IMR-90 (cell line): ENCODE measurements around the gene SCAMP4. TPM values are rescaled to one million over a fixed set of nuclear protein-coding genes. Genes with fewer than 3 reads are reported as not detected.

Experiments used
- ATAC-seq: fragments of 200-7000 bp; cut with Tn5 transposase; 2 replicates; pipeline ENCODE4 v1.9.1; 2020; ENCODE audit warnings: low read depth, mild to moderate bottlenecking, moderate library complexity
- BruUV-seq: library from RNA; stranded (reverse); fragments of 400-500 nt; replicated peaks from 2 replicates; lab custom pipeline; 2021; lab: Mats Ljungman, UMichigan
- CTCF ChIA-PET: fragments of 300-600 bp; formaldehyde crosslinking; extraction: SDS; loops from one replicate; lab custom pipeline; 2021; ENCODE audit warnings: antibody characterized with exemption; lab: Yijun Ruan, JAX
- POLR2A ChIA-PET: fragments of 300-600 bp; sonication (Branson Sonifier 250); formaldehyde crosslinking; loops from one replicate; lab custom pipeline; 2022; ENCODE audit warnings: antibody characterized with exemption; ENCODE audit not compliant: unreplicated experiment; lab: Charles Lee
- DNase-seq: peaks from one replicate; pipeline ENCODE4 v3.0.0; 2013
- H2AFZ ChIP-seq: replicated peaks from 2 replicates; pipeline ENCODE3; 2013; ENCODE audit warnings: low read length, mild to moderate bottlenecking; ENCODE audit not compliant: poor library complexity
- H2AK5ac ChIP-seq: 2 replicates; pipeline ENCODE4 v1.6.1; 2013; ENCODE audit warnings: low read depth, low read length, inconsistent platforms
- H2AK9ac ChIP-seq: replicated peaks from 2 replicates; pipeline ENCODE3; 2013; ENCODE audit warnings: mild to moderate bottlenecking, low read depth, low read length, moderate library complexity; ENCODE audit not compliant: poor library complexity
- H2BK120ac ChIP-seq: 2 replicates; pipeline ENCODE4 v1.6.1; 2013; ENCODE audit warnings: low read depth, low read length, inconsistent platforms
- H2BK15ac ChIP-seq: 3 replicates; pipeline ENCODE4 v1.6.1; 2013; ENCODE audit warnings: low read depth, low read length, inconsistent platforms
- H2BK20ac ChIP-seq: 2 replicates; pipeline ENCODE4 v1.6.1; 2013; ENCODE audit warnings: low read depth, mild to moderate bottlenecking, inconsistent platforms, low read length, moderate library complexity
- H2BK5ac ChIP-seq: 2 replicates; pipeline ENCODE4 v1.6.1; 2013; ENCODE audit warnings: mild to moderate bottlenecking, low read depth, low read length, inconsistent platforms; ENCODE audit not compliant: poor library complexity, severe bottlenecking
- H3K14ac ChIP-seq: replicated peaks from 2 replicates; pipeline ENCODE4 v1.6.1; 2013; ENCODE audit warnings: low read depth, low read length, inconsistent platforms
- H3K18ac ChIP-seq: 2 replicates; pipeline ENCODE4 v1.6.1; 2013; ENCODE audit warnings: low read depth, low read length, control low read depth
- H3K23ac ChIP-seq: 2 replicates; pipeline ENCODE4 v1.6.1; 2013; ENCODE audit warnings: low read depth, low read length, inconsistent platforms
- H3K27ac ChIP-seq: 2 replicates; pipeline ENCODE4 v1.5.1; 2013; ENCODE audit warnings: mild to moderate bottlenecking, control low read depth, low read length; ENCODE audit not compliant: insufficient read depth
- H3K27me3 ChIP-seq: 2 replicates; pipeline ENCODE4 v1.6.1; 2013; ENCODE audit warnings: low read length; ENCODE audit not compliant: control insufficient read depth, insufficient read depth
- H3K36me3 ChIP-seq: 2 replicates; pipeline ENCODE4 v1.6.1; 2013; ENCODE audit warnings: low read length, mixed read lengths; ENCODE audit not compliant: control insufficient read depth, insufficient read depth
- H3K4ac ChIP-seq: 2 replicates; pipeline ENCODE4 v1.6.1; 2013; ENCODE audit warnings: low read depth, low read length, inconsistent platforms
- H3K4me1 ChIP-seq: 2 replicates; pipeline ENCODE4 v1.6.1; 2013; ENCODE audit warnings: low read length, mixed read lengths; ENCODE audit not compliant: control insufficient read depth, insufficient read depth
- H3K4me2 ChIP-seq: 2 replicates; pipeline ENCODE4 v1.6.1; 2013; ENCODE audit warnings: low read depth, mild to moderate bottlenecking, control low read depth, low read length, moderate library complexity
- H3K4me3 ChIP-seq: 2 replicates; pipeline ENCODE4 v1.5.1; 2013; ENCODE audit warnings: low read depth, mild to moderate bottlenecking, control low read depth, low read length, moderate library complexity; ENCODE audit not compliant: insufficient read depth
- H3K56ac ChIP-seq: 2 replicates; pipeline ENCODE4 v1.6.1; 2013; ENCODE audit warnings: low read length, inconsistent platforms; ENCODE audit not compliant: insufficient read depth; ENCODE audit errors: extremely low read depth
- H3K79me1 ChIP-seq, 2 experiments: 2 replicates each; pipeline ENCODE4 v1.6.1; 2013; ENCODE audit warnings: low read length in 2 of 2, inconsistent platforms in 1 of 2, low read depth in 1 of 2
- H3K9ac ChIP-seq: 2 replicates; pipeline ENCODE4 v1.6.1; 2013; ENCODE audit warnings: low read depth, low read length, control low read depth
- H3K9me1 ChIP-seq: 2 replicates; pipeline ENCODE4 v1.6.1; 2013; ENCODE audit warnings: low read length, inconsistent platforms; ENCODE audit not compliant: insufficient read depth
- H3K9me3 ChIP-seq: 2 replicates; pipeline ENCODE4 v1.6.1; 2013; ENCODE audit warnings: low read length; ENCODE audit not compliant: control insufficient read depth, insufficient read depth
- H4K20me1 ChIP-seq: 2 replicates; pipeline ENCODE4 v1.6.1; 2013; ENCODE audit warnings: low read length, inconsistent platforms; ENCODE audit not compliant: insufficient read depth
- H4K5ac ChIP-seq: 2 replicates; pipeline ENCODE4 v1.6.1; 2013; ENCODE audit warnings: mild to moderate bottlenecking, low read depth, low read length, control low read depth
- H4K8ac ChIP-seq, 2 experiments: 2 replicates each; pipeline ENCODE4 v1.6.1; 2013; ENCODE audit warnings: low read depth in 2 of 2, low read length in 2 of 2, control low read depth in 1 of 2, inconsistent platforms in 1 of 2
- H4K91ac ChIP-seq: 2 replicates; pipeline ENCODE4 v1.6.1; 2013; ENCODE audit warnings: low read depth, low read length, inconsistent platforms; ENCODE audit not compliant: insufficient read depth
- BHLHE40 ChIP-seq: fragments of 150-350 bp; IDR thresholded peaks from 2 replicates; pipeline ENCODE4 v1.6.1; 2016; ENCODE audit warnings: mild to moderate bottlenecking, low read depth, low read length
- CHD1 ChIP-seq: IDR thresholded peaks from 2 replicates; pipeline ENCODE4 v1.6.1; 2012; ENCODE audit warnings: low read depth, low read length, improper control_type of control experiment
- FOS ChIP-seq: fragments of 150-350 bp; IDR thresholded peaks from 2 replicates; pipeline ENCODE4 v1.6.1; 2016; ENCODE audit warnings: low read depth, low read length
- MAFK ChIP-seq: IDR thresholded peaks from 2 replicates; pipeline ENCODE4 v1.6.1; 2012; ENCODE audit warnings: low read depth, low read length, improper control_type of control experiment
- MAZ ChIP-seq: IDR thresholded peaks from 2 replicates; pipeline ENCODE4 v1.6.1; 2012; ENCODE audit warnings: low read depth, mild to moderate bottlenecking, low read length, improper control_type of control experiment, moderate library complexity, borderline replicate concordance
- MXI1 ChIP-seq: IDR thresholded peaks from 2 replicates; pipeline ENCODE4 v1.6.1; 2012; ENCODE audit warnings: low read depth, mild to moderate bottlenecking, low read length, moderate library complexity, borderline replicate concordance
- NFE2L2 ChIP-seq: fragments of 150-350 bp; IDR thresholded peaks from 2 replicates; pipeline ENCODE4 v1.6.1; 2016; ENCODE audit warnings: low read depth, mild to moderate bottlenecking, low read length
- POLR2A ChIP-seq: IDR thresholded peaks from 2 replicates; pipeline ENCODE4 v1.6.1; 2012; ENCODE audit warnings: mild to moderate bottlenecking, low read depth, low read length
- RAD21 ChIP-seq: IDR thresholded peaks from 2 replicates; pipeline ENCODE4 v1.6.1; 2012; ENCODE audit warnings: low read length, improper control_type of control experiment
- RCOR1 ChIP-seq: IDR thresholded peaks from 2 replicates; pipeline ENCODE4 v1.6.1; 2012; ENCODE audit warnings: mild to moderate bottlenecking, low read length, improper control_type of control experiment; ENCODE audit not compliant: insufficient replicate concordance
- RFX5 ChIP-seq: IDR thresholded peaks from 2 replicates; pipeline ENCODE4 v1.8.0; 2012; ENCODE audit warnings: low read depth, mild to moderate bottlenecking, low read length, moderate library complexity
- SMC3 ChIP-seq: fragments of 150-350 bp; IDR thresholded peaks from 2 replicates; pipeline ENCODE4 v1.6.1; 2016; ENCODE audit warnings: low read depth, mild to moderate bottlenecking, antibody characterized with exemption, low read length, moderate library complexity
- USF2 ChIP-seq: fragments of 150-350 bp; IDR thresholded peaks from 2 replicates; pipeline ENCODE4 v1.6.1; 2017; ENCODE audit warnings: mild to moderate bottlenecking, antibody characterized with exemption, low read length, low read depth
- WGBS, 2 experiments: methylation state at CpG; one replicate each; pipeline versions ENCODE4 v1.1.5 to v1.1.7; 2013; ENCODE audit warnings: missing lambda C conversion rate in 2 of 2; ENCODE audit not compliant: insufficient read length in 1 of 2; ENCODE audit errors: extremely low coverage in 2 of 2; 5-methylcytosine and 5-hydroxymethylcytosine counted together
- dilution Hi-C: fragments of 300-500 bp; cut with HindIII; formaldehyde crosslinking; loops from one replicate; pipeline ENCODE4 v1.14.3; 2018; ENCODE audit warnings: low sequenced_read_pairs; ENCODE audit not compliant: unreplicated experiment
- in situ Hi-C: fragments of 300-500 bp; cut with MboI; formaldehyde crosslinking; loops from 3 replicates; pipeline ENCODE4 v1.14.3; 2019; ENCODE audit warnings: low sequenced_read_pairs, inconsistent platforms, mixed read lengths
- intact Hi-C: fragments of 100-400 bp; cut with micrococcal nuclease; formaldehyde crosslinking; loops from 2 replicates; pipeline ENCODE4 v1.10.0; 2022
- polyA plus RNA-seq, 3 experiments: library from polyadenylated mRNA; depleted of rRNA; stranded (reverse); fragments of >200 nt; gene quantifications; 2 replicates each; pipeline ENCODE4 v1.2.3, GENCODE V29; 2012; ENCODE audit warnings: low replicate concordance in 1 of 3
- total RNA-seq: library from RNA; depleted of rRNA; stranded (reverse); fragments of >200 nt; gene quantifications from 2 replicates; pipeline ENCODE4 v1.2.3, GENCODE V29; 2012
- TF ChIP-seq, protein P1 (sequence below): conservative IDR thresholded peaks from 2 replicates; pipeline ENCODE4 v1.5.1; 2012; ENCODE audit warnings: mild to moderate bottlenecking, low read depth, low read length, improper control_type of control experiment
- TF ChIP-seq, protein P2 (sequence below): fragments of 150-350 bp; IDR thresholded peaks from 2 replicates; pipeline ENCODE4 v1.6.1; 2016; ENCODE audit warnings: low read depth, mild to moderate bottlenecking, low read length, moderate library complexity, borderline replicate concordance

Gene SCAMP4
- total and polyA plus RNA-seq, 2 of the 4 experiments (the other 2 are of a cell fraction): 16.1 to 28.1 TPM

- H2BK5ac ChIP-seq: no peak overlapping the region
- H4K8ac ChIP-seq: no peak overlapping the region
- H3K4me1 ChIP-seq: peaks cover 30% of the 10 kb centered on the region
- in situ Hi-C loops: no loop called here
- H2BK120ac ChIP-seq: no peak overlapping the region
- POLR2A ChIA-PET: no interaction called here
- no peak overlapping the region for H3K27ac ChIP-seq
- CTCF ChIA-PET: no interaction called here
- H3K27me3 ChIP-seq: no peaks in the 10 kb centered on the region
- dilution Hi-C loops: no loop called here
- no peak overlapping the region for H2AK9ac ChIP-seq
- WGBS, 2 experiments: 96% methylated on average over 4 of the region's 35 CpGs; no CpG with 5 or more reads in 1 of the 2 experiments
- no peak overlapping the region for H3K4me2 ChIP-seq
- no peak for DNase-seq
- H3K9me1 ChIP-seq: peaks cover 18% of the 10 kb centered on the region
- H3K9me3 ChIP-seq: no peaks in the 10 kb centered on the region
- intact Hi-C loops: no loop called here
- H4K91ac ChIP-seq: no peak overlapping the region
- H3K36me3 ChIP-seq: peaks cover 12% of the 10 kb centered on the region; the same call in 1 of the 2 replicates
- no peak overlapping the region for H2BK15ac ChIP-seq
- no TSS peak for BruUV-seq
- no peak overlapping the region for H3K14ac ChIP-seq
- H3K79me1 ChIP-seq: peaks cover 8 to 50% of the 10 kb centered on the region in 2 experiments
- no peak overlapping the region for H2BK20ac ChIP-seq
- peaks cover 51% of the 10 kb centered on the region for H4K20me1 ChIP-seq
- H3K56ac ChIP-seq: no peak overlapping the region
- no peak overlapping the region for H3K18ac ChIP-seq
- no peak overlapping the region for H3K9ac ChIP-seq
- no peak overlapping the region for H3K4me3 ChIP-seq
- H3K4ac ChIP-seq: no peak overlapping the region
- no peak overlapping the region for H2AFZ ChIP-seq
- no peak for ATAC-seq
- H4K5ac ChIP-seq: no peak overlapping the region
- no peak overlapping the region for H2AK5ac ChIP-seq
- no peak overlapping the region for H3K23ac ChIP-seq
- TF ChIP-seq SMC3 (no peak), CHD1 (no peak), NFE2L2 (no peak), MXI1 (no peak), RCOR1 (no peak), MAFK (no peak), MAZ (no peak), POLR2A (no peak), RAD21 (no peak), RFX5 (no peak), FOS (no peak), BHLHE40 (no peak), USF2 (no peak)
- TF ChIP-seq, protein P1, sequence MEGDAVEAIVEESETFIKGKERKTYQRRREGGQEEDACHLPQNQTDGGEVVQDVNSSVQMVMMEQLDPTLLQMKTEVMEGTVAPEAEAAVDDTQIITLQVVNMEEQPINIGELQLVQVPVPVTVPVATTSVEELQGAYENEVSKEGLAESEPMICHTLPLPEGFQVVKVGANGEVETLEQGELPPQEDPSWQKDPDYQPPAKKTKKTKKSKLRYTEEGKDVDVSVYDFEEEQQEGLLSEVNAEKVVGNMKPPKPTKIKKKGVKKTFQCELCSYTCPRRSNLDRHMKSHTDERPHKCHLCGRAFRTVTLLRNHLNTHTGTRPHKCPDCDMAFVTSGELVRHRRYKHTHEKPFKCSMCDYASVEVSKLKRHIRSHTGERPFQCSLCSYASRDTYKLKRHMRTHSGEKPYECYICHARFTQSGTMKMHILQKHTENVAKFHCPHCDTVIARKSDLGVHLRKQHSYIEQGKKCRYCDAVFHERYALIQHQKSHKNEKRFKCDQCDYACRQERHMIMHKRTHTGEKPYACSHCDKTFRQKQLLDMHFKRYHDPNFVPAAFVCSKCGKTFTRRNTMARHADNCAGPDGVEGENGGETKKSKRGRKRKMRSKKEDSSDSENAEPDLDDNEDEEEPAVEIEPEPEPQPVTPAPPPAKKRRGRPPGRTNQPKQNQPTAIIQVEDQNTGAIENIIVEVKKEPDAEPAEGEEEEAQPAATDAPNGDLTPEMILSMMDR: no peak
- TF ChIP-seq, protein P2, sequence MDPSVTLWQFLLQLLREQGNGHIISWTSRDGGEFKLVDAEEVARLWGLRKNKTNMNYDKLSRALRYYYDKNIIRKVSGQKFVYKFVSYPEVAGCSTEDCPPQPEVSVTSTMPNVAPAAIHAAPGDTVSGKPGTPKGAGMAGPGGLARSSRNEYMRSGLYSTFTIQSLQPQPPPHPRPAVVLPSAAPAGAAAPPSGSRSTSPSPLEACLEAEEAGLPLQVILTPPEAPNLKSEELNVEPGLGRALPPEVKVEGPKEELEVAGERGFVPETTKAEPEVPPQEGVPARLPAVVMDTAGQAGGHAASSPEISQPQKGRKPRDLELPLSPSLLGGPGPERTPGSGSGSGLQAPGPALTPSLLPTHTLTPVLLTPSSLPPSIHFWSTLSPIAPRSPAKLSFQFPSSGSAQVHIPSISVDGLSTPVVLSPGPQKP: no peak
Observed at GRCh38 chr19:1880611-1881392, 24.4 kb upstream of the SCAMP4 start.
